Measurements from ENCODE around the gene PLCL1.

PLCL1 gene

GRCh38 chr2:197954328-197954727 lies 149.9 kb downstream of the PLCL1 start:
- DNase-seq (ENCODE audit: low read depth) = no peak

GRCh38 chr2:197958592-197959150 lies 154.3 kb downstream of the PLCL1 start:
- DNase-seq (ENCODE audit: low read depth) = no peak

GRCh38 chr2:197959383-197959782 lies 155.0 kb downstream of the PLCL1 start:
- no peak for DNase-seq (ENCODE audit: low read depth)

DNA sequence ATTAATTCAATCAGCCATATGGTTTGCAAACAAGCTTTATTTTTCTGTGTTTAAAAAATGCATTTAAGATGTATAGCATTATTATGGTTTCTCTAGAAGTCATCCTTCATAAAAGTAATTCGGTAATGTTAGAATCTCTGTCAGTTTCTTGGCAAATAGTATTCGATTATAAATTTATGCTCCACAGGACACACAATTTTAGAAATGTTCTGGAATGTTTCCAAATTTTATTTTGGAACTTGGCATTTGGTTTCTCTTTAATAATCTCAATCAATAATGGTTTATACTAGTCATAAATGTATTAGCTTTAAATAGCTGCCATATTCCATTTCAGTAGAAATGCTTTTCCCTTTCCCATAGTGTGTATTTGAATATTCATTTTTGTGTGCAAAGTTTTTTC lies 156.4 kb downstream of the PLCL1 start:
- no peak for DNase-seq (ENCODE audit: low read depth)

- no peak for DNase-seq (ENCODE audit: low read depth)
Observed at GRCh38 chr2:197964720-197965119, 160.3 kb downstream of the PLCL1 start.

DNA sequence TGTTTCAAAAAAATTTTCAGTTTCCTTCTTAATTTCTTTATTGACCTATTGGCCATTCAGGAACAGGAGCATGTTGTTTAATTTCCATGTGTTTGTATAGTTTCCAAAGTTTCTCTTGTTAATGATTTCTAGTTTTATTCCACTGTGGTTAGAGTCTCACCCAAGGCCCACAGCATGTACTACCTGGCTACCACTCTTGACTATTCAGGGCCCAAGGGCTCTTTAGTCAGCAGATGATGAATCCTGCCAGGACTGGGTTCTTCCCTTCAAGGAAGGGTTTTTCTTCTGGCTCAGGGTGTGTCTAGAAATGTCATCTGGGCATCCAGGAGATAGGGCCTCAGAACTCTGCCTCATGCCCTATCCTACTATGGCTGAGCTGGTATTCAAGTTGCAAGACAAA lies 161.4 kb downstream of the PLCL1 start:
- DNase-seq (ENCODE audit: low read depth) = no peak

GRCh38 chr2:197969391-197969893 lies 165.0 kb downstream of the PLCL1 start:
- DNase-seq (ENCODE audit: low read depth) = no peak

- DNase-seq (ENCODE audit: low read depth) = no peak
Observed at GRCh38 chr2:197972061-197972460, 167.7 kb downstream of the PLCL1 start.

GRCh38 chr2:197972587-197972986 lies 168.2 kb downstream of the PLCL1 start:
- DNase-seq (ENCODE audit: low read depth) = no peak

- DNase-seq (ENCODE audit: low read depth) = no peak
Observed at GRCh38 chr2:197973772-197974171, 169.4 kb downstream of the PLCL1 start.

DNA sequence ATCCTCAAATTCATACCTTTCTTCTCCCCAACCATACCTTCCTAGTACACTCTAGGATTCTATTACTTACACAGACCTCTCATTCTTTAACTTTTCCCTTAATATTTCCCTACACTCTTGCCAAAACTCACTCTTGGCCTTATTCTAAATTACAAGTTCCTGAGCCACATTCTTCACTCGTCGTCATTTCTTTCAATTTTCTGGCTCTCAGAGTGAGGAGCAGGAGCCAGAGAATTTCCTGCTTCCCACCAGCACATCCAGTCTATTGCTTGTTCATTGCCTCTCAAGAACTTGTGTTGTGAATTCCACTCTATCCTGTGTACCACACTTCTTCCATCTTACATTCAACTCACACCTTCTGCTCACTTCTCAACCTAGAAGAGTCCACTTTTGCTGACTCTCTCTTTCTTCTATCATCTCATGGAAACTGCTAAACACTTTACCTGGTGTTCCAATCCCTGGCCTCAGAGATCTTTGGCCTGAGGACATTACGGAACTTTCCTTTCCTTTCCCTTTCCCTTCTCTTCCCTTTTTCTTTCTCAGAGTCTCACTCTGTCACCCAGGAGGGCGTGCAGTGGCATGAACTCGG lies 171.6 kb downstream of the PLCL1 start:
- no peak for DNase-seq (ENCODE audit: low read depth)

- DNase-seq (ENCODE audit: low read depth) = no peak
Observed at GRCh38 chr2:197978971-197979370, 174.6 kb downstream of the PLCL1 start.

DNA sequence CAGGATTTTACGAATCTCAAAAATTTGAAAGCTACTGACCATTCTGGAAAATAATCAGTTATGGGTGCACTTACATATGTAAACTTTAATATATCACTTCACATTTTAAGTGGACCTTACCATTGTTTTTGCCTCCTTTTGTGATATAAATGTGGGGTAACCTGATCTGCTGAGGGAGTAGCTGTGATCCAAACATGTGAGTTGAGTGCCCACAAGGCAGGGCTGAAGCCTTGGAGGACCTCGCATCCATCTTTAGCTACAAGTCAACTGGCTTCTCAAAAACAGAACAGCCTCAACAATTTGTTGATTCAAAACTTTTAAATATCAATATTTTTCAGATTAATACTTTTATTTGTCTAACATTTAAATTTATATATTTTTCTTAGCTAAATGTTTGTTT lies 178.2 kb downstream of the PLCL1 start:
- no peak for DNase-seq (ENCODE audit: low read depth)

- DNase-seq (ENCODE audit: low read depth) = no peak
Observed at GRCh38 chr2:197985029-197985638, 180.7 kb downstream of the PLCL1 start.

DNA sequence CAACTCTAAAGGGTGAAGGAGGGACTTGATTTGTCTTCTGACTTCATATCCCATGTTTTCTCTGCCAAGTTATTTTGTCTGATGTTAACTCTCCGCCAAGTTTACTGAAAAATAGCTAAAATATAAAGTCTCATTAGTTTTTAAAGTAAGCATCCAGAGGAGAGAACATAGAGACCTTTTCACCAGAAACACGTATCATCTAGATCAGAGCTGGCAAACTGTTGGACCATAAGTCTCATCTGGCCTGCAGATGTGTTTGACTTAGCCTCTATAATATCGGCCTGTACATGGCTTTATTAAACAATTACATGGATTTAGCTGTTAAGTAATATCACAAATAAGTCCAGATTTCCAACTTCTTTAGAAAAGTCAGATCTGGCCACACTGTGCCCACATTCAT lies 182.6 kb downstream of the PLCL1 start:
- no peak for DNase-seq (ENCODE audit: low read depth)

DNA sequence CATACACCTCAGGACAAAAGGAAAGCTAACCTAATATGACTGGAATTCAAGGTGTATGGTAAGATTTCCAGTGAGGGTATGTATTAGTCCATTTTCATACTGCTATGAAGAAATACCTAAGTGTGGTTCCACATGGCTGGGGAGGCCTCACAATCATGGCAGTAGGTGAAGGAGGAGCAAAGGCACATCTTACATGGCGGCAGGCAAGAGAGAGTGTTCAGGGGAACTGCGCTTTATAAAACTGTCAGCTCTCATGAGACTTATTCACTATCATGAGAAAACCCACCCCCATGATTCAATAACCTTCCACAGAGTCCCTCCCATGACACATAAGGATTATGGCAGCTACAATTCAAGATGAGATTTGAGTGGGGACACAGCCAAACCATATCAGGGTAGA lies 186.0 kb downstream of the PLCL1 start:
- DNase-seq (ENCODE audit: low read depth) = no peak

GRCh38 chr2:197992482-197993133 lies 188.2 kb downstream of the PLCL1 start:
- no peak for DNase-seq (ENCODE audit: low read depth)

GRCh38 chr2:197993363-197993762 lies 189.0 kb downstream of the PLCL1 start:
- DNase-seq (ENCODE audit: low read depth) = no peak

DNA sequence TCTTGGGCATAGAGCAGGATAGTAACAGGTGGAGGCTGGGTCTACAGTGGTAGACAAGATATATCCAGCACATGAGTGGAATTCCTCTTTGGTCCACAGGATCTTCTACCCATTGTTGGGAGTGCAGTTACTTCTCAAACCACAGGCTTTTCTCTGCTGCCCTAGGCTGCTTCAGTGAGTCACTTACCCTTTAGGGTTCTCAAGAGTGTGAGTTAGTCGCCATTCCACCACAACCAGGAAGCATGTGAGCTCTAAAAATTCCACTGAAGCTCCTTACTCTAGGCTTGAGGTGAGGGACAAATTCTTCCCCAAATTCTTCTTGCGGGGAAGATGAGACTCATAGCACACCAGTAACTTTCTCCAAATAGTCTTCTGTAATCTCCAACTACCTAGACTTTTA lies 189.4 kb downstream of the PLCL1 start:
- DNase-seq (ENCODE audit: low read depth) = no peak

GRCh38 chr2:197994751-197995150 lies 190.4 kb downstream of the PLCL1 start:
- DNase-seq (ENCODE audit: low read depth) = no peak

- no peak for DNase-seq (ENCODE audit: low read depth)
Observed at GRCh38 chr2:197996583-197996982, 192.2 kb downstream of the PLCL1 start.

DNA sequence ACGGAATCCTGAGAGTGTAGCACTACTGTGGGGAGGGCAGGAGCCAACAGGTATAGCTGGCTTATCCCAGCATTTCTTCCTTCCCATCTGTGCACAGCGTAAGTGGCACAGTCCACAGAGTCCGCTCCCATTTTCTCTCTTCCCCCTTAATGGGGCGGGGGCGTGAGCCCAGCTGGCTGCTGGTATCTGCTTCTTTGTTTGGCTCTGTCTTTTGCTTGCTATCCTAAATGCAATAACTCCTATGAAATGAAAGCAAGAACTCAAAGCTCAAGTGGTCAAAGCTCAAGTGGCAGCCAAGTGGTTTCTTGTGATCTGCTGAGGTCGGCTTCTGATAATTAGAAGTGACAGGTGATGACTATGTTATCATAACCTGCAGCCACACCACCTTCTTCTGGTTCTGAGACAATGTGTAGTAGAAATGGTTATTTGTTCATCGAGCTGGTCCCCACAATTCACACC lies 192.7 kb downstream of the PLCL1 start:
- DNase-seq (ENCODE audit: low read depth) = no peak

- peak; percentile 44 for DNase-seq (ENCODE audit: low read depth)
Observed at GRCh38 chr2:197998702-197999101, 194.3 kb downstream of the PLCL1 start.

Data from stimulated activated CD4-positive, alpha-beta T cell treated with anti-CD3 and anti-CD28 coated beads, Interleukin-2, amount 100 ng/mL, for 4 hours (primary cell).